HepG2 (cell line): Measurements from ENCODE around the gene ACSM2A. TPM values are rescaled to one million over a fixed set of nuclear protein-coding genes. Genes with fewer than 3 reads are reported as not detected.
A peak's percentile ranks its signal among the peaks of the same experiment; 100 is the strongest.

Source experiments
- ELF4 ChIP-seq: sonication (generic); formaldehyde crosslinking; IDR thresholded peaks from 2 replicates; pipeline ENCODE4 v1.5.0; 2020; ENCODE audit warnings: missing genetic modification reagents, mild to moderate bottlenecking, moderate library complexity, borderline replicate concordance
- KDM5A ChIP-seq: fragments of 200-600 bp; sonication (generic); IDR thresholded peaks from 2 replicates; pipeline ENCODE4 v1.7.0; 2018; ENCODE audit warnings: antibody characterized with exemption, mild to moderate bottlenecking, low read length, borderline replicate concordance
- MAFF ChIP-seq: IDR thresholded peaks from 2 replicates; pipeline ENCODE4 v1.6.1; 2011; ENCODE audit warnings: low read depth, low read length, improper control_type of control experiment
- NR2F2 ChIP-seq: IDR thresholded peaks from 2 replicates; pipeline ENCODE4 v1.6.1; 2012; ENCODE audit warnings: low read depth, inconsistent platforms, borderline replicate concordance
- PREB ChIP-seq: sonication (generic); formaldehyde crosslinking; IDR thresholded peaks from 2 replicates; pipeline ENCODE4 v1.4.0; 2020; ENCODE audit warnings: missing genetic modification reagents
- TOE1 ChIP-seq: sonication (generic); formaldehyde crosslinking; IDR thresholded peaks from 2 replicates; pipeline ENCODE4 v1.4.0; 2020; ENCODE audit warnings: mild to moderate bottlenecking, missing genetic modification reagents
- ZBTB39 ChIP-seq: sonication (generic); formaldehyde crosslinking; IDR thresholded peaks from 2 replicates; pipeline ENCODE4 v1.5.0; 2020; ENCODE audit warnings: missing genetic modification reagents
- ZC3H13 ChIP-seq: sonication (generic); formaldehyde crosslinking; IDR thresholded peaks from 2 replicates; pipeline ENCODE4 v1.8.1; 2023; ENCODE audit warnings: mild to moderate bottlenecking, missing genetic modification reagents, moderate library complexity
- ZNF225 ChIP-seq: sonication (generic); formaldehyde crosslinking; IDR thresholded peaks from 2 replicates; pipeline ENCODE4 v1.4.0; 2020; ENCODE audit warnings: mild to moderate bottlenecking, missing genetic modification reagents
- ZNF530 ChIP-seq: sonication (generic); formaldehyde crosslinking; IDR thresholded peaks from 2 replicates; pipeline ENCODE4 v1.5.0; 2020; ENCODE audit warnings: low read depth, mild to moderate bottlenecking, missing genetic modification reagents
- ZNF552 ChIP-seq: sonication (generic); formaldehyde crosslinking; IDR thresholded peaks from 2 replicates; pipeline ENCODE4 v1.9.0; 2022; ENCODE audit warnings: missing genetic modification reagents, mild to moderate bottlenecking, borderline replicate concordance
- ZNF574 ChIP-seq: sonication (generic); formaldehyde crosslinking; IDR thresholded peaks from 2 replicates; pipeline ENCODE4 v1.4.0; 2020; ENCODE audit warnings: missing genetic modification reagents
- ZNF589 ChIP-seq: sonication (generic); formaldehyde crosslinking; conservative IDR thresholded peaks from 2 replicates; pipeline ENCODE4 v1.8.0; 2022; ENCODE audit warnings: mild to moderate bottlenecking, moderate library complexity, missing genetic modification reagents
- ZNF776 ChIP-seq: sonication (generic); formaldehyde crosslinking; IDR thresholded peaks from 2 replicates; pipeline ENCODE4 v1.4.0; 2020; ENCODE audit warnings: mild to moderate bottlenecking, missing genetic modification reagents
- ZNF788 ChIP-seq: sonication (generic); formaldehyde crosslinking; IDR thresholded peaks from 2 replicates; pipeline ENCODE4 v1.5.0; 2020; ENCODE audit warnings: mild to moderate bottlenecking, missing genetic modification reagents, borderline replicate concordance
- ZNF891 ChIP-seq: sonication (generic); formaldehyde crosslinking; IDR thresholded peaks from 2 replicates; pipeline ENCODE4 v1.5.0; 2020; ENCODE audit warnings: mild to moderate bottlenecking, missing genetic modification reagents
- polyA plus RNA-seq, 8 experiments: library from polyadenylated mRNA; depleted of rRNA in 3 of 8; stranded (reverse) in 7 of 8; unstranded in 1 of 8; fragments of >200 nt; fragmentation: Illumina TruSeq in 4 of 8; extraction: Trizol in 4 of 8; gene quantifications; 2 replicates each; pipeline versions ENCODE4 v1.2.1 to v1.2.3, GENCODE V29; 2011 to 2016; ENCODE audit warnings: low read depth in 4 of 8, missing spikeins in 1 of 8, mixed read lengths in 1 of 8; ENCODE audit not compliant: insufficient read depth in 1 of 8
- total RNA-seq, 5 experiments: library from RNA; depleted of rRNA; stranded (reverse); fragments of >200 nt; fragmentation: Illumina TruSeq; extraction: Trizol; gene quantifications; 2 replicates each; pipeline ENCODE4 v1.2.3, GENCODE V29; 2016; ENCODE audit warnings: low read depth in 1 of 5
- TF ChIP-seq, protein P1 (sequence below): sonication (generic); formaldehyde crosslinking; conservative IDR thresholded peaks from 2 replicates; pipeline ENCODE4 v1.4.0; 2020; ENCODE audit warnings: missing genetic modification reagents
- TF ChIP-seq, protein P2 (sequence below): IDR thresholded peaks from 2 replicates; pipeline ENCODE4 v1.6.1; 2016; ENCODE audit warnings: missing compliant biosample characterization, missing genetic modification reagents, borderline replicate concordance
- TF ChIP-seq, protein P3 (sequence below): sonication (generic); formaldehyde crosslinking; IDR thresholded peaks from 2 replicates; pipeline ENCODE4 v1.8.1; 2023; ENCODE audit warnings: missing genetic modification reagents, mild to moderate bottlenecking, borderline replicate concordance
- TF ChIP-seq, protein P4 (sequence below): sonication (generic); formaldehyde crosslinking; IDR thresholded peaks from 2 replicates; pipeline ENCODE4 v1.4.0; 2020; ENCODE audit warnings: mild to moderate bottlenecking, missing genetic modification reagents

The ACSM2A gene
- total and polyA plus RNA-seq, 2 of the 13 experiments (the other 11 are each of a cell fraction or from before 2014, with no cell fraction given), result 11.4 to 16.3 TPM

DNA sequence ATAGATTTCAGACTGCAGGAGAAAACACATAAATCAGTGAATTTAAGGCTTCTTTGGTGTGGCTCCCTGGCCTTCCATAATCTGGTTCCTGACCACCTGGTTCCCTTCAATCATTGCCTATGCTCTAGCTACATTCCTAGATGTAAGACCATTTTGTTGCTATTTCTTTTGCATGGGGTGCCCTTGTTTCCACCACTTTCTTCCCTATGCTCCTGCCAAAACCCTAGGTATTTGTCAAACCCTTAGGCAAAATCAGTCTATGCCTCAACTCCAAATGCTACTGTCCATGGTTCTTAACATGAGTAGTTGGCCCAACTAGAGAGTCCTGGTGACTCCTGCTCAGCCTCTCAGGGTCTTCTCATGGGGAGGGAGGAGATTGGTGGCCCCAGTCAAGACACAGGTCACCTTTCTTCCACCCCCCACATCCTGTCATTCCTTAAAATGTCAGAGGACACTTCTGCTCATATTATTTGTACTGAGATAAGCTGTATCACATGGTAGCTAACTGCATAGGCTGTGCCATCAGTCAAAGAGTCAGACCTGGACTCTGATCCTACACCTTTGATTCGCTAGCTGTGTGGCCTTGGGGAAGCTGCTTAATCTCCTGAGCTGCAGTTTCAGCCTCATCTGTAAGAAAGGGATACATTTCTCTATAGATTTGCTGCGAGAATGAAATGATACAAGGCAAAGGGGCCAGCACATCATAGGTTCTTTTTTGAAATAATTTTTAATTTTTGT, 27.0 kb upstream of the ACSM2A start (continued):
- peak; percentile 78; the same call in 1 of the 2 replicates for TF ChIP-seq ZNF788 (CRISPR knock-in tag)
- TF ChIP-seq TOE1 (CRISPR knock-in tag), result no peak
- TF ChIP-seq ZNF891 (CRISPR knock-in tag), result no peak
- TF ChIP-seq ZNF225 (CRISPR knock-in tag), result no peak
- no peak for TF ChIP-seq KDM5A
- TF ChIP-seq ZNF530 (CRISPR knock-in tag), result no peak
- TF ChIP-seq, protein P1, sequence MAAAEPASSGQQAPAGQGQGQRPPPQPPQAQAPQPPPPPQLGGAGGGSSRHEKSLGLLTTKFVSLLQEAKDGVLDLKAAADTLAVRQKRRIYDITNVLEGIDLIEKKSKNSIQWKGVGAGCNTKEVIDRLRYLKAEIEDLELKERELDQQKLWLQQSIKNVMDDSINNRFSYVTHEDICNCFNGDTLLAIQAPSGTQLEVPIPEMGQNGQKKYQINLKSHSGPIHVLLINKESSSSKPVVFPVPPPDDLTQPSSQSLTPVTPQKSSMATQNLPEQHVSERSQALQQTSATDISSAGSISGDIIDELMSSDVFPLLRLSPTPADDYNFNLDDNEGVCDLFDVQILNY, result no peak
- TF ChIP-seq ZNF589, result peak; percentile 70; the same call in 1 of the 2 replicates
- TF ChIP-seq, protein P2, sequence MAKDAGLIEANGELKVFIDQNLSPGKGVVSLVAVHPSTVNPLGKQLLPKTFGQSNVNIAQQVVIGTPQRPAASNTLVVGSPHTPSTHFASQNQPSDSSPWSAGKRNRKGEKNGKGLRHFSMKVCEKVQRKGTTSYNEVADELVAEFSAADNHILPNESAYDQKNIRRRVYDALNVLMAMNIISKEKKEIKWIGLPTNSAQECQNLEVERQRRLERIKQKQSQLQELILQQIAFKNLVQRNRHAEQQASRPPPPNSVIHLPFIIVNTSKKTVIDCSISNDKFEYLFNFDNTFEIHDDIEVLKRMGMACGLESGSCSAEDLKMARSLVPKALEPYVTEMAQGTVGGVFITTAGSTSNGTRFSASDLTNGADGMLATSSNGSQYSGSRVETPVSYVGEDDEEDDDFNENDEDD, result no peak
- peak; percentile 65; the same call in 1 of the 2 replicates for TF ChIP-seq NR2F2
- 0 out of 2 replicates have a peak, but pooled peaks have one; percentile 39 for TF ChIP-seq ZNF574 (CRISPR knock-in tag)
- TF ChIP-seq ELF4 (CRISPR knock-in tag), result peak; percentile 59; the same call in 1 of the 2 replicates
- TF ChIP-seq PREB (CRISPR knock-in tag), result no peak
- TF ChIP-seq ZC3H13, result no peak
- TF ChIP-seq, protein P3, sequence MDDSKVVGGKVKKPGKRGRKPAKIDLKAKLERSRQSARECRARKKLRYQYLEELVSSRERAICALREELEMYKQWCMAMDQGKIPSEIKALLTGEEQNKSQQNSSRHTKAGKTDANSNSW, result 0 out of 2 replicates have a peak, but pooled peaks have one; percentile 72
- no peak for TF ChIP-seq ZNF552 (CRISPR knock-in tag)
- 0 out of 2 replicates have a peak, but pooled peaks have one; percentile 43 for TF ChIP-seq ZBTB39 (CRISPR knock-in tag)
- no peak for TF ChIP-seq ZNF776 (CRISPR knock-in tag)
- TF ChIP-seq MAFF, result no peak
- TF ChIP-seq, protein P4, sequence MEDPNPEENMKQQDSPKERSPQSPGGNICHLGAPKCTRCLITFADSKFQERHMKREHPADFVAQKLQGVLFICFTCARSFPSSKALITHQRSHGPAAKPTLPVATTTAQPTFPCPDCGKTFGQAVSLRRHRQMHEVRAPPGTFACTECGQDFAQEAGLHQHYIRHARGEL (CRISPR knock-in tag), result no peak
